Measurements from ENCODE around the gene BCDIN3D. TPM values are rescaled to one million over a fixed set of nuclear protein-coding genes. Genes with fewer than 3 reads are reported as not detected.

Gene BCDIN3D
- polyA plus RNA-seq, 1 donor (not counting 4 experiments of a cell fraction or from before 2014, with no cell fraction given): 3.7 TPM

- no peak overlapping the region for H3K4me2 ChIP-seq (ENCODE audit: control insufficient read depth, extremely low read depth, insufficient read depth, low read depth, low read length)
- no peak overlapping the region for H3K4me3 ChIP-seq (ENCODE audit: control insufficient read depth in 2 of 3, extremely low read depth in 1 of 3, insufficient read depth in 2 of 3, low read depth in 1 of 3, low read length in 3 of 3)
- TF ChIP-seq CTCF (optimal IDR thresholded peaks at IDR 0.05 in 1 of 3, IDR thresholded peaks at IDR 0.05 in 1 of 3, conservative IDR thresholded peaks at IDR 0.05 in 1 of 3; ENCODE audit: extremely low read depth in 1 of 3, insufficient read depth in 2 of 3, low read length in 3 of 3): no peak
- TF ChIP-seq EZH2 (IDR thresholded peaks at IDR 0.05; ENCODE audit: low read length): no peak
- H3K27ac ChIP-seq (ENCODE audit: control insufficient read depth, insufficient read depth, low read length): no peak overlapping the region
- H3K9me3 ChIP-seq (ENCODE audit: control insufficient read depth, low read depth, low read length): no peaks in the 10 kb centered on the region
- no peak overlapping the region for H2AFZ ChIP-seq (ENCODE audit: control insufficient read depth, low read length)
- DNase-seq (ENCODE audit: low read depth, low spot score) (no peak), FAIRE-seq (no peak)
- peaks cover 11% of the 10 kb centered on the region for H3K79me2 ChIP-seq (ENCODE audit: control insufficient read depth, insufficient read depth, low read length)
- no peak overlapping the region for H3K9ac ChIP-seq (ENCODE audit: control insufficient read depth, extremely low read depth, insufficient read depth, low read length)
- no peaks in the 10 kb centered on the region for H3K27me3 ChIP-seq (ENCODE audit: control insufficient read depth, extremely low read depth, insufficient read depth, low read length)
- dilution Hi-C loops (cut with MboI; ENCODE audit: extremely low pct_ligation_motif_present, low sequenced_read_pairs): no loop called here
- peaks cover 26% of the 10 kb centered on the region for H3K4me1 ChIP-seq (ENCODE audit: control insufficient read depth, extremely low read depth, insufficient read depth, low read length)
- no peaks in the 10 kb centered on the region for H4K20me1 ChIP-seq (ENCODE audit: control insufficient read depth, extremely low read depth, insufficient read depth, low read length)
- H3K36me3 ChIP-seq (ENCODE audit: control insufficient read depth in 2 of 2, extremely low read depth in 1 of 2, insufficient read depth in 2 of 2, low read length in 2 of 2): no peaks in the 10 kb centered on the region
- H3K9me1 ChIP-seq (ENCODE audit: control insufficient read depth, extremely low read depth, insufficient read depth, low read length): peaks cover 2% of the 10 kb centered on the region
Measured at GRCh38 chr12:49831717-49832116, 11.2 kb downstream of the BCDIN3D start.

GRCh38 chr12:49828133-49829091 is 14.5 kb downstream of the BCDIN3D start, which contains the start of gene NCKAP5L:
Gene NCKAP5L, minus strand, starts transcription at chr12:49828413. Its CDS starts 24,369 bp downstream, at chr12:49804044.
- H3K9me3 ChIP-seq (ENCODE audit: control insufficient read depth, low read depth, low read length): no peaks in the 10 kb centered on the region
- FAIRE-seq (peak; percentile 77), DNase-seq (ENCODE audit: low read depth, low spot score) (peak; percentile 78)
- dilution Hi-C loops (cut with MboI; ENCODE audit: extremely low pct_ligation_motif_present, low sequenced_read_pairs): no loop called here
- H3K9me1 ChIP-seq (ENCODE audit: control insufficient read depth, extremely low read depth, insufficient read depth, low read length): peaks cover 11% of the 10 kb centered on the region
- peaks cover 8% of the 10 kb centered on the region for H4K20me1 ChIP-seq (ENCODE audit: control insufficient read depth, extremely low read depth, insufficient read depth, low read length)
- H3K27me3 ChIP-seq (ENCODE audit: control insufficient read depth, extremely low read depth, insufficient read depth, low read length): no peaks in the 10 kb centered on the region
- H3K36me3 ChIP-seq (ENCODE audit: control insufficient read depth in 2 of 2, extremely low read depth in 1 of 2, insufficient read depth in 2 of 2, low read length in 2 of 2): no peaks in the 10 kb centered on the region
- TF ChIP-seq CTCF (optimal IDR thresholded peaks at IDR 0.05 in 1 of 3, IDR thresholded peaks at IDR 0.05 in 1 of 3, conservative IDR thresholded peaks at IDR 0.05 in 1 of 3; ENCODE audit: extremely low read depth in 1 of 3, insufficient read depth in 2 of 3, low read length in 3 of 3) (no peak), EZH2 (IDR thresholded peaks at IDR 0.05; ENCODE audit: low read length) (no peak)
- peak within 1 kb of the TSS; percentile 99 for H3K4me2 ChIP-seq (ENCODE audit: control insufficient read depth, extremely low read depth, insufficient read depth, low read depth, low read length)
- H3K4me3 ChIP-seq (ENCODE audit: control insufficient read depth in 2 of 3, extremely low read depth in 1 of 3, insufficient read depth in 2 of 3, low read depth in 1 of 3, low read length in 3 of 3): peak within 1 kb of the TSS; percentile 85 to 93 (median 85)
- peak within 1 kb of the TSS; percentile 65 for H3K27ac ChIP-seq (ENCODE audit: control insufficient read depth, insufficient read depth, low read length)
- H2AFZ ChIP-seq (ENCODE audit: control insufficient read depth, low read length): peak within 1 kb of the TSS; percentile 85
- H3K4me1 ChIP-seq (ENCODE audit: control insufficient read depth, extremely low read depth, insufficient read depth, low read length): peaks cover 48% of the 10 kb centered on the region
- peaks cover 32% of the 10 kb centered on the region for H3K79me2 ChIP-seq (ENCODE audit: control insufficient read depth, insufficient read depth, low read length)
- H3K9ac ChIP-seq (ENCODE audit: control insufficient read depth, extremely low read depth, insufficient read depth, low read length): peak within 1 kb of the TSS; percentile 83

Measured in keratinocyte (primary cell).